NCI-H526 treated with DMSO at 0.1 percent for 48 hours (cell line): ENCODE measurements around the gene MLF1.

Experiments
- DNase-seq: peaks from one replicate; lab custom pipeline; 2025; lab: John Stamatoyannopoulos, UW

Gene MLF1

GRCh38 chr3:158574646-158575045, 3.7 kb downstream of the MLF1 start:
- DNase-seq = no peak

- DNase-seq = peak; percentile 96
Measured at GRCh38 chr3:158590223-158590622, 19.2 kb downstream of the MLF1 start.

GRCh38 chr3:158600787-158601186, 29.8 kb downstream of the MLF1 start:
- DNase-seq = no peak

GRCh38 chr3:158602227-158602626, 31.2 kb downstream of the MLF1 start:
- DNase-seq = no peak

GRCh38 chr3:158617982-158618875, 47.2 kb downstream of the MLF1 start:
- no peak for DNase-seq

GRCh38 chr3:158625881-158626280, 54.9 kb downstream of the MLF1 start:
- DNase-seq = no peak

GRCh38 chr3:158631981-158632380, 61.0 kb downstream of the MLF1 start:
- no peak for DNase-seq

- DNase-seq = no peak
Measured at GRCh38 chr3:158640646-158641045, 69.7 kb downstream of the MLF1 start.

GRCh38 chr3:158642005-158642404, 71.0 kb downstream of the MLF1 start:
- DNase-seq = no peak

GRCh38 chr3:158642474-158643210, 71.6 kb downstream of the MLF1 start:
- no peak for DNase-seq

GRCh38 chr3:158644345-158644908, 73.4 kb downstream of the MLF1 start, which contains the start of gene GFM1:
Gene GFM1 (plus strand): TSS chr3:158644527. CDS start chr3:158644635, 108 bp downstream.
- peak; percentile 96 for DNase-seq

GRCh38 chr3:158649791-158650190, 78.8 kb downstream of the MLF1 start:
- peak; percentile 21 for DNase-seq

- no peak for DNase-seq
Measured at GRCh38 chr3:158651192-158651591, 80.2 kb downstream of the MLF1 start.

- DNase-seq = no peak
Measured at GRCh38 chr3:158652463-158652862, 81.5 kb downstream of the MLF1 start.
